ENCODE results near the gene SOWAHD.
A peak's percentile ranks its signal among the peaks of the same experiment; 100 is the strongest.
"Not testable (repeated sequence)": the region's sequence is repeated elsewhere in the genome, so short reads cannot be mapped to it uniquely, and the experiment has no call there.

Gene SOWAHD

GRCh38 chrX:119760026-119760877 is 1.9 kb downstream of the SOWAHD start:
- peak; percentile 36 for DNase-seq (ENCODE audit: low spot score)
- TF ChIP-seq CTCF (IDR thresholded peaks at IDR 0.05; ENCODE audit: extremely low read depth, missing control alignments), result no peak

GRCh38 chrX:119762718-119763117 is 4.3 kb downstream of the SOWAHD start:
- TF ChIP-seq CTCF (IDR thresholded peaks at IDR 0.05; ENCODE audit: extremely low read depth, missing control alignments), result no peak
- DNase-seq (ENCODE audit: low spot score), result no peak

- DNase-seq (ENCODE audit: low spot score), result no peak
- TF ChIP-seq CTCF (IDR thresholded peaks at IDR 0.05; ENCODE audit: extremely low read depth, missing control alignments), result no peak
Observed at GRCh38 chrX:119763181-119763580, 4.8 kb downstream of the SOWAHD start.

GRCh38 chrX:119763836-119764387 is 5.5 kb downstream of the SOWAHD start:
- TF ChIP-seq CTCF (IDR thresholded peaks at IDR 0.05; ENCODE audit: extremely low read depth, missing control alignments), result no peak
- DNase-seq (ENCODE audit: low spot score), result no peak

- DNase-seq (ENCODE audit: low spot score), result not testable (repeated sequence)
Observed at GRCh38 chrX:119768436-119768835, 10.0 kb downstream of the SOWAHD start.

- DNase-seq (ENCODE audit: low spot score), result not testable (repeated sequence)
Observed at GRCh38 chrX:119769388-119769787, 11.0 kb downstream of the SOWAHD start.

- no peak for TF ChIP-seq CTCF (IDR thresholded peaks at IDR 0.05; ENCODE audit: extremely low read depth, missing control alignments)
- DNase-seq (ENCODE audit: low spot score), result no peak
Observed at GRCh38 chrX:119775517-119776238, 17.3 kb downstream of the SOWAHD start.

- DNase-seq (ENCODE audit: low spot score), result no peak
- no peak for TF ChIP-seq CTCF (IDR thresholded peaks at IDR 0.05; ENCODE audit: extremely low read depth, missing control alignments)
Observed at GRCh38 chrX:119778829-119779228, 20.4 kb downstream of the SOWAHD start.

Measured in GM20000 (cell line).